HFFc6 (cell line): Measurements from ENCODE around the gene VPREB3. TPM values are rescaled to one million over a fixed set of nuclear protein-coding genes. Genes with fewer than 3 reads are reported as not detected.

ENCODE experiments used
- DNase-seq: peaks from one replicate; pipeline ENCODE4 v3.0.0-alpha.2; 2018
- H3K27ac Mint-ChIP-seq: 2 replicates; pipeline ENCODE4 v1.8.0; 2020; ENCODE audit warnings: mild to moderate bottlenecking, mixed read lengths
- H3K27me3 Mint-ChIP-seq: 2 replicates; pipeline ENCODE4 v1.8.0; 2021; ENCODE audit warnings: mild to moderate bottlenecking, moderate library complexity, mixed read lengths; ENCODE audit not compliant: insufficient read depth
- H3K36me3 Mint-ChIP-seq: 2 replicates; pipeline ENCODE4 v1.8.0; 2021; ENCODE audit warnings: low read depth, mixed read lengths
- H3K4me1 Mint-ChIP-seq: 2 replicates; pipeline ENCODE4 v1.8.0; 2020; ENCODE audit warnings: low read depth, mixed read lengths
- H3K4me3 Mint-ChIP-seq: 2 replicates; pipeline ENCODE4 v1.8.0; 2020; ENCODE audit warnings: mild to moderate bottlenecking, moderate library complexity, mixed read lengths
- H3K9me3 Mint-ChIP-seq: 2 replicates; pipeline ENCODE4 v1.8.0; 2020; ENCODE audit warnings: mild to moderate bottlenecking, mixed read lengths
- CTCF ChIP-seq: fragments of 200-600 bp; sonication (generic); IDR thresholded peaks from 2 replicates; pipeline ENCODE4 v1.5.0; 2021; ENCODE audit warnings: antibody characterized with exemption, mild to moderate bottlenecking
- total RNA-seq, 6 experiments: library from RNA; stranded (reverse); fragmentation: NEBNext Ultra II Directional; extraction: Animal tissue kit (Norgen Biotek cat#: 25700); gene quantifications; 2 replicates in 1 of 6; 3 replicates in 5 of 6; pipeline ENCODE4 v1.2.3, GENCODE V29; 2021

VPREB3 gene
- total RNA-seq, 6 experiments from 2014 or later = 0.33 to 0.57 TPM; not detected in 4

- Mint-ChIP-seq H3K9me3 (no peaks in the 10 kb centered on the region), H3K36me3 (peaks cover 2% of the 10 kb centered on the region; the same call in 1 of the 2 replicates), H3K4me1 (peaks cover 57% of the 10 kb centered on the region), H3K4me3 (peak within 1 kb of the TSS; percentile 93), H3K27ac (peak within 1 kb of the TSS; percentile 89), H3K27me3 (no peaks in the 10 kb centered on the region; the same call in 1 of the 2 replicates)
- DNase-seq = peak; percentile 90
- TF ChIP-seq CTCF = no peak
Observed at GRCh38 chr22:23786752-23787599, 32.8 kb upstream of the VPREB3 start, which contains the start of gene SMARCB1. Gene SMARCB1, plus strand, starts transcription at chr22:23786966. Its CDS starts 204 bp downstream, at chr22:23787170.

- H3K36me3 Mint-ChIP-seq = no peaks in the 10 kb centered on the region; the same call in 1 of the 2 replicates
- peak overlapping the region; percentile 89 for H3K27ac Mint-ChIP-seq
- peaks cover 57% of the 10 kb centered on the region for H3K4me1 Mint-ChIP-seq
Observed at GRCh38 chr22:23786261-23786710, 32.1 kb upstream of the VPREB3 start.

GRCh38 chr22:23784215-23784732, 30.0 kb upstream of the VPREB3 start:
- Mint-ChIP-seq H3K27ac (peak overlapping the region; percentile 84), H3K4me1 (peaks cover 48% of the 10 kb centered on the region), H3K4me3 (peak overlapping the region; percentile 57), H3K9me3 (no peaks in the 10 kb centered on the region), H3K27me3 (no peaks in the 10 kb centered on the region; the same call in 1 of the 2 replicates), H3K36me3 (no peaks in the 10 kb centered on the region)
- DNase-seq = peak; percentile 40
- TF ChIP-seq CTCF = no peak

More at GRCh38 chr22:23786261-23786710, 32.1 kb upstream of the VPREB3 start:
- no peak for TF ChIP-seq CTCF
- DNase-seq = no peak
- Mint-ChIP-seq H3K4me3 (peak overlapping the region; percentile 93), H3K27me3 (no peaks in the 10 kb centered on the region; the same call in 1 of the 2 replicates), H3K9me3 (no peaks in the 10 kb centered on the region)

- H3K4me3 Mint-ChIP-seq = no peak overlapping the region
- no peak for TF ChIP-seq CTCF
- H3K4me1 Mint-ChIP-seq = peaks cover 44% of the 10 kb centered on the region
- H3K9me3 Mint-ChIP-seq = no peaks in the 10 kb centered on the region
- peaks cover under 1% of the 10 kb centered on the region; the same call in 1 of the 2 replicates for H3K27me3 Mint-ChIP-seq
- DNase-seq = no peak
- H3K36me3 Mint-ChIP-seq = no peaks in the 10 kb centered on the region
- H3K27ac Mint-ChIP-seq = 0 out of 2 replicates have a peak overlapping the region, but pooled peaks have one; percentile 84
Observed at GRCh38 chr22:23783265-23784150, 29.3 kb upstream of the VPREB3 start.

GRCh38 chr22:23782703-23783102, 28.5 kb upstream of the VPREB3 start:
- TF ChIP-seq CTCF = no peak
- H3K36me3 Mint-ChIP-seq = no peaks in the 10 kb centered on the region
- DNase-seq = no peak
- peaks cover 36% of the 10 kb centered on the region for H3K4me1 Mint-ChIP-seq
- H3K27me3 Mint-ChIP-seq = peaks cover 2% of the 10 kb centered on the region; the same call in 1 of the 2 replicates
- no peaks in the 10 kb centered on the region for H3K9me3 Mint-ChIP-seq
- H3K27ac Mint-ChIP-seq = no peak overlapping the region; the same call in 1 of the 2 replicates
- no peak overlapping the region for H3K4me3 Mint-ChIP-seq
